Liver (tissue), 3 donors: ENCODE results near the gene POLG.

Experiments
- ATF3 ChIP-seq: IDR thresholded peaks from 2 replicates; pipeline ENCODE4 v1.6.1; 2016; ENCODE audit warnings: antibody characterized with exemption
- EGR1 ChIP-seq, 2 donors: IDR thresholded peaks; 2 replicates each; pipeline ENCODE4 v1.6.1; 2016 to 2018; ENCODE audit warnings: antibody characterized with exemption in 2 of 2, low read depth in 2 of 2
- FOXA2 ChIP-seq: IDR thresholded peaks from 2 replicates; pipeline ENCODE4 v1.6.1; 2016; ENCODE audit warnings: antibody characterized with exemption
- JUND ChIP-seq, 2 donors: IDR thresholded peaks; 2 replicates each; pipeline ENCODE4 v1.6.1; 2016; ENCODE audit warnings: antibody characterized with exemption in 2 of 2
- RAD21 ChIP-seq, 2 donors: IDR thresholded peaks; 2 replicates each; pipeline ENCODE4 v1.6.1; 2016; ENCODE audit warnings: antibody characterized with exemption in 2 of 2, mild to moderate bottlenecking in 2 of 2
- RXRA ChIP-seq, 2 donors: IDR thresholded peaks; 2 replicates each; pipeline ENCODE4 v1.6.1; 2017 to 2018; ENCODE audit warnings: antibody characterized with exemption in 2 of 2, mild to moderate bottlenecking in 1 of 2
- TAF1 ChIP-seq: conservative IDR thresholded peaks from 2 replicates; pipeline ENCODE4 v1.6.1; 2016; ENCODE audit warnings: antibody characterized with exemption, mild to moderate bottlenecking
- YY1 ChIP-seq: IDR thresholded peaks from 2 replicates; pipeline ENCODE4 v1.6.1; 2016; ENCODE audit warnings: antibody characterized with exemption, mild to moderate bottlenecking
- TF ChIP-seq, protein P1 (sequence below): IDR thresholded peaks from 2 replicates; pipeline ENCODE4 v1.6.1; 2016; ENCODE audit warnings: antibody characterized with exemption
- TF ChIP-seq, protein P2 (sequence below): fragments of 150-350 bp; IDR thresholded peaks from 2 replicates; pipeline ENCODE4 v1.5.1; 2017; ENCODE audit warnings: improper control_type of control experiment, low read depth, low read length; ENCODE audit not compliant: missing input control
- TF ChIP-seq, protein P3 (sequence below): IDR thresholded peaks from 2 replicates; pipeline ENCODE4 v1.6.1; 2016; ENCODE audit warnings: antibody characterized with exemption
- TF ChIP-seq, protein P4 (sequence below): IDR thresholded peaks from 2 replicates; pipeline ENCODE4 v1.6.1; 2016; ENCODE audit warnings: antibody characterized with exemption, mild to moderate bottlenecking
- donor health status: healthy.
- donor health status: healthy.

DNA sequence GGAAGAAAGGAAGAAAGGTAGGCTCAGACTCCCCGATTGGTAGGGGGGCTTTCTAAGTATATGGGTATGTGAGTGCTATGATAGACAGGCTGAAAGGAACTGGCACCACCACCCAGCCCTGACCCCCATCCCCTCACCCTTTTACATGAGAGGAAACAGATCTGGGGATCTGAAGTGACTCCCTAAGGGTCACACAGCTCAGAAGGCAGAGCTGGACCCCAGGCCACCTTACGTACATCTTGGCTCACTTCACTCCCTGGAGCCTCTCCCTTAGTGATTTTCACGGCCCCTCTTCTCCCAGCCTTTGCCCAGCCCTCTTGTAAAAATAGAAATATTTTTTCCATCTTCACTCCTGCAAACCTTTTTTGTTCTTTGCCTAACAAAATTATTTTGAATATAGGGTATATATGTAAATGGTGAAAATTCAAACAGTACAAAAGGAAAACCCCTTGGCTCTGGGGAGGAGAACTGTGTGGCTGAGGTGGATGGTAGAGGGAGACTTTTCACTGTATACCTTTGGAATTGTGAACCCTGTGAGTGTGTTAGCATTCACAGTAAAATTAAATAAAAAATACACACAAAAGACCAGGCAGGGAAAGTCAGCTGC lies 34.8 kb upstream of the POLG start:
- TF ChIP-seq, protein P1, sequence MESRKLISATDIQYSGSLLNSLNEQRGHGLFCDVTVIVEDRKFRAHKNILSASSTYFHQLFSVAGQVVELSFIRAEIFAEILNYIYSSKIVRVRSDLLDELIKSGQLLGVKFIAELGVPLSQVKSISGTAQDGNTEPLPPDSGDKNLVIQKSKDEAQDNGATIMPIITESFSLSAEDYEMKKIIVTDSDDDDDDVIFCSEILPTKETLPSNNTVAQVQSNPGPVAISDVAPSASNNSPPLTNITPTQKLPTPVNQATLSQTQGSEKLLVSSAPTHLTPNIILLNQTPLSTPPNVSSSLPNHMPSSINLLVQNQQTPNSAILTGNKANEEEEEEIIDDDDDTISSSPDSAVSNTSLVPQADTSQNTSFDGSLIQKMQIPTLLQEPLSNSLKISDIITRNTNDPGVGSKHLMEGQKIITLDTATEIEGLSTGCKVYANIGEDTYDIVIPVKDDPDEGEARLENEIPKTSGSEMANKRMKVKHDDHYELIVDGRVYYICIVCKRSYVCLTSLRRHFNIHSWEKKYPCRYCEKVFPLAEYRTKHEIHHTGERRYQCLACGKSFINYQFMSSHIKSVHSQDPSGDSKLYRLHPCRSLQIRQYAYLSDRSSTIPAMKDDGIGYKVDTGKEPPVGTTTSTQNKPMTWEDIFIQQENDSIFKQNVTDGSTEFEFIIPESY, result no peak
- TF ChIP-seq, protein P2, sequence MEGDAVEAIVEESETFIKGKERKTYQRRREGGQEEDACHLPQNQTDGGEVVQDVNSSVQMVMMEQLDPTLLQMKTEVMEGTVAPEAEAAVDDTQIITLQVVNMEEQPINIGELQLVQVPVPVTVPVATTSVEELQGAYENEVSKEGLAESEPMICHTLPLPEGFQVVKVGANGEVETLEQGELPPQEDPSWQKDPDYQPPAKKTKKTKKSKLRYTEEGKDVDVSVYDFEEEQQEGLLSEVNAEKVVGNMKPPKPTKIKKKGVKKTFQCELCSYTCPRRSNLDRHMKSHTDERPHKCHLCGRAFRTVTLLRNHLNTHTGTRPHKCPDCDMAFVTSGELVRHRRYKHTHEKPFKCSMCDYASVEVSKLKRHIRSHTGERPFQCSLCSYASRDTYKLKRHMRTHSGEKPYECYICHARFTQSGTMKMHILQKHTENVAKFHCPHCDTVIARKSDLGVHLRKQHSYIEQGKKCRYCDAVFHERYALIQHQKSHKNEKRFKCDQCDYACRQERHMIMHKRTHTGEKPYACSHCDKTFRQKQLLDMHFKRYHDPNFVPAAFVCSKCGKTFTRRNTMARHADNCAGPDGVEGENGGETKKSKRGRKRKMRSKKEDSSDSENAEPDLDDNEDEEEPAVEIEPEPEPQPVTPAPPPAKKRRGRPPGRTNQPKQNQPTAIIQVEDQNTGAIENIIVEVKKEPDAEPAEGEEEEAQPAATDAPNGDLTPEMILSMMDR, result no peak
- TF ChIP-seq RAD21 (IDR thresholded peaks at IDR 0.05), result no peak
- TF ChIP-seq, protein P3, sequence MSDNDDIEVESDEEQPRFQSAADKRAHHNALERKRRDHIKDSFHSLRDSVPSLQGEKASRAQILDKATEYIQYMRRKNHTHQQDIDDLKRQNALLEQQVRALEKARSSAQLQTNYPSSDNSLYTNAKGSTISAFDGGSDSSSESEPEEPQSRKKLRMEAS, result no peak
- TF ChIP-seq TAF1, result no peak
- no peak for TF ChIP-seq FOXA2
- no peak for TF ChIP-seq EGR1 (IDR thresholded peaks at IDR 0.05; ENCODE audit: low read depth in 2 of 2)
- TF ChIP-seq, protein P4, sequence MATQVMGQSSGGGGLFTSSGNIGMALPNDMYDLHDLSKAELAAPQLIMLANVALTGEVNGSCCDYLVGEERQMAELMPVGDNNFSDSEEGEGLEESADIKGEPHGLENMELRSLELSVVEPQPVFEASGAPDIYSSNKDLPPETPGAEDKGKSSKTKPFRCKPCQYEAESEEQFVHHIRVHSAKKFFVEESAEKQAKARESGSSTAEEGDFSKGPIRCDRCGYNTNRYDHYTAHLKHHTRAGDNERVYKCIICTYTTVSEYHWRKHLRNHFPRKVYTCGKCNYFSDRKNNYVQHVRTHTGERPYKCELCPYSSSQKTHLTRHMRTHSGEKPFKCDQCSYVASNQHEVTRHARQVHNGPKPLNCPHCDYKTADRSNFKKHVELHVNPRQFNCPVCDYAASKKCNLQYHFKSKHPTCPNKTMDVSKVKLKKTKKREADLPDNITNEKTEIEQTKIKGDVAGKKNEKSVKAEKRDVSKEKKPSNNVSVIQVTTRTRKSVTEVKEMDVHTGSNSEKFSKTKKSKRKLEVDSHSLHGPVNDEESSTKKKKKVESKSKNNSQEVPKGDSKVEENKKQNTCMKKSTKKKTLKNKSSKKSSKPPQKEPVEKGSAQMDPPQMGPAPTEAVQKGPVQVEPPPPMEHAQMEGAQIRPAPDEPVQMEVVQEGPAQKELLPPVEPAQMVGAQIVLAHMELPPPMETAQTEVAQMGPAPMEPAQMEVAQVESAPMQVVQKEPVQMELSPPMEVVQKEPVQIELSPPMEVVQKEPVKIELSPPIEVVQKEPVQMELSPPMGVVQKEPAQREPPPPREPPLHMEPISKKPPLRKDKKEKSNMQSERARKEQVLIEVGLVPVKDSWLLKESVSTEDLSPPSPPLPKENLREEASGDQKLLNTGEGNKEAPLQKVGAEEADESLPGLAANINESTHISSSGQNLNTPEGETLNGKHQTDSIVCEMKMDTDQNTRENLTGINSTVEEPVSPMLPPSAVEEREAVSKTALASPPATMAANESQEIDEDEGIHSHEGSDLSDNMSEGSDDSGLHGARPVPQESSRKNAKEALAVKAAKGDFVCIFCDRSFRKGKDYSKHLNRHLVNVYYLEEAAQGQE, result no peak
- no peak for TF ChIP-seq JUND (IDR thresholded peaks at IDR 0.05)
- no peak for TF ChIP-seq ATF3
- no peak for TF ChIP-seq YY1
- TF ChIP-seq RXRA (IDR thresholded peaks at IDR 0.05), result no peak
